ENCODE measurements around the gene FRAS1. TPM values are rescaled to one million over a fixed set of nuclear protein-coding genes. Genes with fewer than 3 reads are reported as not detected.

The FRAS1 gene
- polyA plus RNA-seq, 3 donors from 2014 or later: not detected

DNA sequence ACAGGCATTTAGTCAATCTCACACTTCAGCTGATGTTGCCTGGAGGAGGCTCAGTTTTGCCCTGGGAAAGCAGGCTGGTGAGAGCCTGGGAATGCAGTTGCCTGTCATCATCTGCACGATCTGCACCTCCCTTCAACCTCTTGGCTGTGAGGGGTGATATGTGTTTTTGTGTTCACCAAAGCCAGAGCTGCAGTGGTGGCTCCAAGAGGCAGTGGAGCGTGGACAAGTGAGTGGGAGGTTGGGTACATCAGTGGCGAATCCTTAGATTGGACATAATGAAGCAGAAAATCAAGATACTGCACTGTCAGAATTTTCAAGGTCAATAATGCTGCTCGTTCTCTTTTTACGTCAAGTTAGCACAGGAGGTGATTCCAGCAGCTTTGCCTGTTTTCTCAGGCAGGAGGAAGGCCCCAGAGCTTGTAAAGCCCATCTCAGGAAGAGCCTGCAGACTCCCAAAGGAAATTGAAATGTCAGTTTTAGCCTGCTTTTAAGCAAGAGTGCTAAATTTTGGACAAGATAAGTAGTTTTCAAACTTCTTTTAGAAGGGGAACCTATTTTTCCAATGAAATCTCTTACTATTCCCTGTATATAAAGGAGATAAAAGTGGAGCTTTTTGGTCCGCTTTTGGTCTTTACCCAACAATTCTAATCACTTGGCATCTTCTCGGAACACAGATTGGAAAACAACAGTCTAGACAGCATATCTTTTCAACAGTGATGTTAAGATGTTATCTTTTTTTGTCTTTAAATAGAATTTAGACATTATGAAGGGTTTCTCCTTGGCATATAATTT, 92.8 kb downstream of the FRAS1 start:
- Mint-ChIP-seq H3K36me3 (no peaks in the 10 kb centered on the region), H3K4me3 (no peak overlapping the region), H3K9me3 (no peaks in the 10 kb centered on the region), H3K27me3 (ENCODE audit: low read depth in 3 of 3) (peaks cover 2 to 9% (median 4%) of the 10 kb centered on the region in 3 donors), H3K27ac (no peak overlapping the region), H3K4me1 (no peaks in the 10 kb centered on the region)
- no peak for DNase-seq

DNA sequence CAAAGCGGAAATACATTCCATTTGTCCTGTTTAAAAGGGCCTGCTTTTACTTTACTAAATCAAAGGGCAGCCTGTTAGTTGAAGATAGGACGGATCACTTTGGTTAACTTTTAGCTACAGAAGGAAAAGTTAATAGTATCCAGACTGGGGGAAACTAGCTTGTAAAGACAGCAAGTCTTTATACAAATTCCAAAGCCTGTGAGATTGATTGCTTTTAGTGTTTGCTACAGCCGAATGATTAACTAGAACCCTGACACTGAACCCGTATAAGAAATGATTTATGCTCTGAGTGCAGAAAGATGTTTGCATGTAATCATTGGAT, 93.4 kb downstream of the FRAS1 start:
- no peak for DNase-seq
- Mint-ChIP-seq H3K27me3 (ENCODE audit: low read depth in 3 of 3) (peaks cover 4 to 9% (median 4%) of the 10 kb centered on the region in 3 donors), H3K4me3 (no peak overlapping the region), H3K4me1 (no peaks in the 10 kb centered on the region), H3K36me3 (no peaks in the 10 kb centered on the region), H3K9me3 (no peaks in the 10 kb centered on the region), H3K27ac (no peak overlapping the region)

DNA sequence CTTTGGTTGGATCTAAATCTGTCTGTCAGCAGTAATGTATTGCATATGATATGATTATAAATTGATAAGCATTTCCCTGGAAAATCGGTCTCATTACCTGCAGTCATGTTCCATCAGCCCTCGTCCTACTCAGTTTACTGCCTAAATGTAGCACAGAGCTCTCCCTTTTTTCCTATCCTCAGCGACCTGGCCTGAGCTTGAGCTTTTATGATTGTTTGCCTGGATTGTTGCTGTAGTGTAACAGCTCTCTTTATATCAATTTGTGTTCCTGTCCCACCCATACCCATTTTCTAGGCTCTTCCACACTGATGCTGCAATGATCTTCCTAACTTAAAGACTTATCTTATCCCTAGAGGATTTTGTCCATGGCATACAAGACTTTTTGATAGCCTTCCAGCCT, 95.7 kb downstream of the FRAS1 start:
- Mint-ChIP-seq H3K27me3 (ENCODE audit: low read depth in 3 of 3) (peaks cover 3 to 6% (median 5%) of the 10 kb centered on the region in 3 donors), H3K27ac (no peak overlapping the region), H3K9me3 (peaks cover 0 to 2% (median 0%) of the 10 kb centered on the region in 6 donors), H3K36me3 (peaks cover 0 to 3% (median 0%) of the 10 kb centered on the region in 3 donors), H3K4me3 (no peak overlapping the region), H3K4me1 (peaks cover 0 to 2% of the 10 kb centered on the region in 2 donors)
- no peak for DNase-seq

DNA sequence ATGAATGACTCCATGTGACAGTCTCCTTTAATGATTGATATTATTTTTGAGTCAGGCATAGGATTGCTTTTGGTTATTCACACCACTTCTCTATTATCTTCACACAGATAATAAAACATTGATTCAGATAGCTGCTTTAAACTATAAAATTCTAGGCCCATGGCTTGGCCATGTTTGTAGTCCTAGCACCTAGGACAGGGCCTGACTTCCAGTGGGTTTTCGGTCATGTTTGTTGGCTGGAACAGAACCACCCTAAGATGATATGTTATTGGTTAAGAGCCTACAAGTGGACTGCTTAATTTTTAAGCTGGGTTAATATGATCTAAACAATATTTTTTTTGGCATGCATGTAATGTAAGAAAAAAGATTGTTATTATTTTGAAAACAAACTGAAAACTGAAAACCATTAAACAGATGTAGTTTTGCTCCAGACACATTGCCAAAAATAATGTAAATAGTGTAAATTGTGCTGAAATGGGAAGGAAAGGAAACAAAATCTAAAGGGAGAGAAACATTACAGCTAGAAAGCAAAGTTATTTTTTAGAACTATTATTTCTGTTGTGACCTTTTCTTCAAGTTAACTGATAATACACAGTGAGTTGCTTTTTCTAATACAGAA, 98.0 kb downstream of the FRAS1 start:
- H3K9me3 Mint-ChIP-seq: peaks cover 0 to 4% (median 0%) of the 10 kb centered on the region in 6 donors
- peaks cover 0 to 2% of the 10 kb centered on the region in 2 donors for H3K4me1 Mint-ChIP-seq
- peaks cover 0 to 10% (median 6%) of the 10 kb centered on the region in 3 donors for H3K36me3 Mint-ChIP-seq
- H3K27me3 Mint-ChIP-seq (ENCODE audit: low read depth in 3 of 3): peaks cover 3 to 14% (median 8%) of the 10 kb centered on the region in 3 donors
- no peak overlapping the region for H3K4me3 Mint-ChIP-seq
- peak overlapping the region in 1 of 6 donors; percentile 9 for H3K27ac Mint-ChIP-seq
- no peak for DNase-seq

GRCh38 chr4:78155616-78156105, 98.5 kb downstream of the FRAS1 start:
- H3K4me3 Mint-ChIP-seq: no peak overlapping the region
- peaks cover 0 to 2% of the 10 kb centered on the region in 2 donors for H3K4me1 Mint-ChIP-seq
- no peak for DNase-seq
- H3K27me3 Mint-ChIP-seq (ENCODE audit: low read depth in 3 of 3): peaks cover 3 to 14% (median 8%) of the 10 kb centered on the region in 3 donors
- H3K27ac Mint-ChIP-seq: no peak overlapping the region
- peaks cover 0 to 4% (median 0%) of the 10 kb centered on the region in 6 donors for H3K9me3 Mint-ChIP-seq
- H3K36me3 Mint-ChIP-seq: peaks cover 0 to 10% (median 6%) of the 10 kb centered on the region in 3 donors

GRCh38 chr4:78156520-78156919, 99.4 kb downstream of the FRAS1 start:
- Mint-ChIP-seq H3K36me3 (peaks cover 0 to 10% (median 6%) of the 10 kb centered on the region in 3 donors), H3K4me1 (peaks cover 0 to 2% of the 10 kb centered on the region in 2 donors), H3K9me3 (peaks cover 0 to 4% (median 0%) of the 10 kb centered on the region in 6 donors), H3K4me3 (no peak overlapping the region), H3K27me3 (ENCODE audit: low read depth in 3 of 3) (peaks cover 3 to 14% (median 8%) of the 10 kb centered on the region in 3 donors), H3K27ac (no peak overlapping the region)
- DNase-seq: no peak

GRCh38 chr4:78162342-78162741, 105.2 kb downstream of the FRAS1 start:
- no peak overlapping the region for H3K4me3 Mint-ChIP-seq
- peaks cover 0 to 4% (median 0%) of the 10 kb centered on the region in 6 donors for H3K9me3 Mint-ChIP-seq

GRCh38 chr4:78162821-78163220, 105.7 kb downstream of the FRAS1 start:
- Mint-ChIP-seq H3K27me3 (ENCODE audit: low read depth in 3 of 3) (peaks cover 7 to 16% (median 11%) of the 10 kb centered on the region in 3 donors), H3K4me3 (no peak overlapping the region), H3K9me3 (peaks cover 0 to 4% (median 0%) of the 10 kb centered on the region in 6 donors), H3K27ac (no peak overlapping the region), H3K36me3 (peaks cover 0 to 7% (median 6%) of the 10 kb centered on the region in 3 donors), H3K4me1 (peaks cover 23 to 28% of the 10 kb centered on the region in 2 donors)
- no peak for DNase-seq

More at GRCh38 chr4:78162342-78162741, 105.2 kb downstream of the FRAS1 start:
- no peak for DNase-seq
- peaks cover 21 to 24% of the 10 kb centered on the region in 2 donors for H3K4me1 Mint-ChIP-seq
- peaks cover 7 to 16% (median 13%) of the 10 kb centered on the region in 3 donors for H3K27me3 Mint-ChIP-seq (ENCODE audit: low read depth in 3 of 3)
- peaks cover 0 to 10% (median 6%) of the 10 kb centered on the region in 3 donors for H3K36me3 Mint-ChIP-seq
- H3K27ac Mint-ChIP-seq: no peak overlapping the region

DNA sequence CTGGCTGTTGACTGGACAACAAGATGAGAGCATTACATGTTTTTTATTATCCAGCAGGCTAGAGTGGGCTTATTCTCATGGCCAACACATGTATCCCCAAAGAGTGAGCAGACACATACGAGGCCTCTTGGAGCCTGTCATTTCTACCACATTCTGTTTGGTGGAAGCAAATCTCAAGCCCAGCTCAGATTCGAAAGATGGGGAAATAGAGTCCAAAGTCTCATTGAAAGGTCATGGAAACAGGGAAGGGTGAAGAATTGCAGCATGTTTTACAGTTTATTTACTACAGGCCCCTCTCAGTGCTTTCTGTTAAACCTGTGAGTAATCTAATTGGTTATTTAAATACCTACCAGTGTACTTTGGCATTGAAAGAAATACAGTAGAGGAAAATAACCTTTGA, 108.6 kb downstream of the FRAS1 start:
- no peak overlapping the region for H3K27ac Mint-ChIP-seq
- H3K9me3 Mint-ChIP-seq: peaks cover 0 to 5% (median 0%) of the 10 kb centered on the region in 6 donors
- H3K36me3 Mint-ChIP-seq: no peaks in the 10 kb centered on the region
- peaks cover 32 to 40% of the 10 kb centered on the region in 2 donors for H3K4me1 Mint-ChIP-seq
- DNase-seq: no peak
- peaks cover 7 to 8% (median 8%) of the 10 kb centered on the region in 3 donors for H3K27me3 Mint-ChIP-seq (ENCODE audit: low read depth in 3 of 3)
- peak overlapping the region in 2 of 5 donors; percentile 14 to 50 for H3K4me3 Mint-ChIP-seq

DNA sequence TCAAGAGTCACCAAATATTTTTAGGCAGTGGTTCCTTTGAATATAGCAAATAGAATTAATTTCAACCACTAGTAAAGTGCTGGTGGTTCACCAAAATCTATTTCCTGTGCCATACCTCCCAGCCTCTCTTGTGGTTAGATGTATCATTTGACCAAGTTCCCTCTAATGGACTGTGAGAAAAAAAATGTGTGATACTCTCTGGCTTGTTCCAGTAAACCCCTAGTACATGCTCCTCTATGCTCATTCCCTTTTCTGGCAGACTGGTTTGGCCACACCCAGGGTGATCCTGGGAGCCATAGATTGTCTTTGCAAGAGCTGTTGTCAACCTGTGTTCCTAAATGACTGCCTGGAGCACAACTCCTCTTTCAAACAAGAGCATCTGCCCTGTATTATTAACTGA, 109.5 kb downstream of the FRAS1 start:
- Mint-ChIP-seq H3K9me3 (peaks cover 0 to 6% (median 0%) of the 10 kb centered on the region in 6 donors), H3K27me3 (ENCODE audit: low read depth in 3 of 3) (peaks cover 7 to 8% (median 8%) of the 10 kb centered on the region in 3 donors)

GRCh38 chr4:78167510-78167909, 110.4 kb downstream of the FRAS1 start:
- H3K27ac Mint-ChIP-seq: no peak overlapping the region
- H3K27me3 Mint-ChIP-seq (ENCODE audit: low read depth in 3 of 3): peaks cover 6 to 11% (median 7%) of the 10 kb centered on the region in 3 donors
- no peaks in the 10 kb centered on the region for H3K36me3 Mint-ChIP-seq

More for the DNA sequence above, 109.5 kb downstream of the FRAS1 start:
- Mint-ChIP-seq H3K4me1 (peaks cover 32 to 40% of the 10 kb centered on the region in 2 donors), H3K4me3 (peak overlapping the region; percentile 34 to 77 (median 76)), H3K36me3 (no peaks in the 10 kb centered on the region), H3K27ac (peak overlapping the region in 4 of 6 donors; percentile 14 to 87 (median 75))
- peak; percentile 57 to 62 (median 58) for DNase-seq

GRCh38 chr4:78168029-78168428, 110.9 kb downstream of the FRAS1 start:
- H3K4me1 Mint-ChIP-seq: peaks cover 32 to 40% of the 10 kb centered on the region in 2 donors
- no peaks in the 10 kb centered on the region for H3K36me3 Mint-ChIP-seq
- DNase-seq: no peak
- H3K27me3 Mint-ChIP-seq (ENCODE audit: low read depth in 3 of 3): peaks cover 6 to 14% (median 7%) of the 10 kb centered on the region in 3 donors
- peak overlapping the region in 4 of 5 donors; percentile 12 to 33 (median 17) for H3K4me3 Mint-ChIP-seq
- peaks cover 0 to 6% (median 0%) of the 10 kb centered on the region in 6 donors for H3K9me3 Mint-ChIP-seq
- no peak overlapping the region for H3K27ac Mint-ChIP-seq

More at GRCh38 chr4:78167510-78167909, 110.4 kb downstream of the FRAS1 start:
- no peak for DNase-seq
- H3K4me1 Mint-ChIP-seq: peaks cover 32 to 40% of the 10 kb centered on the region in 2 donors
- peak overlapping the region in 3 of 5 donors; percentile 12 to 33 (median 22) for H3K4me3 Mint-ChIP-seq
- H3K9me3 Mint-ChIP-seq: peaks cover 0 to 6% (median 0%) of the 10 kb centered on the region in 6 donors

DNA sequence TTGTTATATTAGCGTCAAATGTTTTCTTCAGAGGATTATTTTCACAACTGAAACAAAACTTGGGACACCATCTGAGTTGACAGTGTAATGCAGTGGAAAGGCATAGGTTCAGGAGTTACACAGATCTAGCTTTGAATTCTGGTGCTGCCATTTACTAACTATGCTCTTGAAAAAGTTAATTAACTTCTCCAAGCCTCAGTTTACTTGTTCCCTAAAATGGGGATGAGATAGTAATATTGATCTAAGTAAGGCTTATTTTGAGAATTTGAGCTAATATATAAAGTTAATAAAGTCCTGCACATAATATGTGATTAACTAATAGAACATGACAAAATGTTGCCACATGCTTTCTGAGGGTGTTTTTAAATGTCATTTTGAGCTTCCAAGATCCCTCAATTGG, 112.6 kb downstream of the FRAS1 start:
- Mint-ChIP-seq H3K4me3 (no peak overlapping the region), H3K4me1 (peaks cover 32 to 40% of the 10 kb centered on the region in 2 donors), H3K27me3 (ENCODE audit: low read depth in 3 of 3) (peaks cover 3 to 10% (median 6%) of the 10 kb centered on the region in 3 donors), H3K36me3 (no peaks in the 10 kb centered on the region), H3K27ac (no peak overlapping the region), H3K9me3 (peaks cover 0 to 3% (median 0%) of the 10 kb centered on the region in 6 donors)
- no peak for DNase-seq

Measured in immature natural killer cell (primary cell).